ENCODE results near the gene ZFYVE28. TPM values are rescaled to one million over a fixed set of nuclear protein-coding genes. Genes with fewer than 3 reads are reported as not detected.

The ZFYVE28 gene
- total and polyA plus RNA-seq, 2 of the 8 experiments (the other 6 are each of a cell fraction or from before 2014, with no cell fraction given) = 1.7 to 4.9 TPM

DNA sequence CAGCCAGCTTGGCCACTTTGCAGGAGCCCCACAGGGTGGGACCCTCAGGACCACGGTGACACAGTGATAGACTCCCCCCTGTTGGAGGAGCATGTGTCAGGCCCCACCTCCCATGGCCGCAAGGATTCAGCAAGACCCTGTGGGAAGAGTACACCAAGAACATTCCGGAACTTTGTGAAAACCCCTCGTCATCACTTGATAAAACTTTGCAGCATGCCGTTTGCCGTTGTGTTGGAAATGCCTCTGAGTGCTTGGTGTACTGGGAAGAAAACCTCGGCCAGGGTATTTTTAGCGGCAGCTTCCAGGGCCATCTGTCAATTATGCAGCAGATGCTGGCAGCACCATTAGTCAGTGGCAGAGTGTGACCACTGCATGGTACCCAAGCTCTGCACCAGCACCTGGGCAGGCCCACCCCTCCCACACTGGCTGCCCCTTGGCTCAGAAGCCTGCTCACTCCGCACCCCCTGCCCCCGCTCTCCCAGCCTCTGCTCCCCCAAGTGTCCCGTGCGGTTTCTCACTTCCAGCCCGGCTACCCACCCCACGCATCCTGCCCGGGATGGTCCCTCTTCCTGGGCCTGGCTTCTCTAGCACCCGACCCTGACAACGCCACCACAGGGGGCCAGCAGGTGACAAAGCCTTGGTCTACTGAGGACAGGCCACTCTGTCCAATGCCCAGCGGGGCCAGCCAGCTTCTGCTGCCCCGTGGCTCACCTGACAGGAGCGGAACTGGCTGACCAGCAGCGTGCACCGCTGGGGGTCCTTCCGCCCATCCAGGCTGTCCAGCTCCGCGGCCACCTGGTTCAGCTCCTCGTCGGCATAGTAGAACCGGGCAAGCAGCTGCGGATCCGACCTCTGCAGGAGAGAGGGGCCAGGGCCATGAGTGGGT is 65.0 kb downstream of the ZFYVE28 start (continued):
- TF ChIP-seq, protein P1, sequence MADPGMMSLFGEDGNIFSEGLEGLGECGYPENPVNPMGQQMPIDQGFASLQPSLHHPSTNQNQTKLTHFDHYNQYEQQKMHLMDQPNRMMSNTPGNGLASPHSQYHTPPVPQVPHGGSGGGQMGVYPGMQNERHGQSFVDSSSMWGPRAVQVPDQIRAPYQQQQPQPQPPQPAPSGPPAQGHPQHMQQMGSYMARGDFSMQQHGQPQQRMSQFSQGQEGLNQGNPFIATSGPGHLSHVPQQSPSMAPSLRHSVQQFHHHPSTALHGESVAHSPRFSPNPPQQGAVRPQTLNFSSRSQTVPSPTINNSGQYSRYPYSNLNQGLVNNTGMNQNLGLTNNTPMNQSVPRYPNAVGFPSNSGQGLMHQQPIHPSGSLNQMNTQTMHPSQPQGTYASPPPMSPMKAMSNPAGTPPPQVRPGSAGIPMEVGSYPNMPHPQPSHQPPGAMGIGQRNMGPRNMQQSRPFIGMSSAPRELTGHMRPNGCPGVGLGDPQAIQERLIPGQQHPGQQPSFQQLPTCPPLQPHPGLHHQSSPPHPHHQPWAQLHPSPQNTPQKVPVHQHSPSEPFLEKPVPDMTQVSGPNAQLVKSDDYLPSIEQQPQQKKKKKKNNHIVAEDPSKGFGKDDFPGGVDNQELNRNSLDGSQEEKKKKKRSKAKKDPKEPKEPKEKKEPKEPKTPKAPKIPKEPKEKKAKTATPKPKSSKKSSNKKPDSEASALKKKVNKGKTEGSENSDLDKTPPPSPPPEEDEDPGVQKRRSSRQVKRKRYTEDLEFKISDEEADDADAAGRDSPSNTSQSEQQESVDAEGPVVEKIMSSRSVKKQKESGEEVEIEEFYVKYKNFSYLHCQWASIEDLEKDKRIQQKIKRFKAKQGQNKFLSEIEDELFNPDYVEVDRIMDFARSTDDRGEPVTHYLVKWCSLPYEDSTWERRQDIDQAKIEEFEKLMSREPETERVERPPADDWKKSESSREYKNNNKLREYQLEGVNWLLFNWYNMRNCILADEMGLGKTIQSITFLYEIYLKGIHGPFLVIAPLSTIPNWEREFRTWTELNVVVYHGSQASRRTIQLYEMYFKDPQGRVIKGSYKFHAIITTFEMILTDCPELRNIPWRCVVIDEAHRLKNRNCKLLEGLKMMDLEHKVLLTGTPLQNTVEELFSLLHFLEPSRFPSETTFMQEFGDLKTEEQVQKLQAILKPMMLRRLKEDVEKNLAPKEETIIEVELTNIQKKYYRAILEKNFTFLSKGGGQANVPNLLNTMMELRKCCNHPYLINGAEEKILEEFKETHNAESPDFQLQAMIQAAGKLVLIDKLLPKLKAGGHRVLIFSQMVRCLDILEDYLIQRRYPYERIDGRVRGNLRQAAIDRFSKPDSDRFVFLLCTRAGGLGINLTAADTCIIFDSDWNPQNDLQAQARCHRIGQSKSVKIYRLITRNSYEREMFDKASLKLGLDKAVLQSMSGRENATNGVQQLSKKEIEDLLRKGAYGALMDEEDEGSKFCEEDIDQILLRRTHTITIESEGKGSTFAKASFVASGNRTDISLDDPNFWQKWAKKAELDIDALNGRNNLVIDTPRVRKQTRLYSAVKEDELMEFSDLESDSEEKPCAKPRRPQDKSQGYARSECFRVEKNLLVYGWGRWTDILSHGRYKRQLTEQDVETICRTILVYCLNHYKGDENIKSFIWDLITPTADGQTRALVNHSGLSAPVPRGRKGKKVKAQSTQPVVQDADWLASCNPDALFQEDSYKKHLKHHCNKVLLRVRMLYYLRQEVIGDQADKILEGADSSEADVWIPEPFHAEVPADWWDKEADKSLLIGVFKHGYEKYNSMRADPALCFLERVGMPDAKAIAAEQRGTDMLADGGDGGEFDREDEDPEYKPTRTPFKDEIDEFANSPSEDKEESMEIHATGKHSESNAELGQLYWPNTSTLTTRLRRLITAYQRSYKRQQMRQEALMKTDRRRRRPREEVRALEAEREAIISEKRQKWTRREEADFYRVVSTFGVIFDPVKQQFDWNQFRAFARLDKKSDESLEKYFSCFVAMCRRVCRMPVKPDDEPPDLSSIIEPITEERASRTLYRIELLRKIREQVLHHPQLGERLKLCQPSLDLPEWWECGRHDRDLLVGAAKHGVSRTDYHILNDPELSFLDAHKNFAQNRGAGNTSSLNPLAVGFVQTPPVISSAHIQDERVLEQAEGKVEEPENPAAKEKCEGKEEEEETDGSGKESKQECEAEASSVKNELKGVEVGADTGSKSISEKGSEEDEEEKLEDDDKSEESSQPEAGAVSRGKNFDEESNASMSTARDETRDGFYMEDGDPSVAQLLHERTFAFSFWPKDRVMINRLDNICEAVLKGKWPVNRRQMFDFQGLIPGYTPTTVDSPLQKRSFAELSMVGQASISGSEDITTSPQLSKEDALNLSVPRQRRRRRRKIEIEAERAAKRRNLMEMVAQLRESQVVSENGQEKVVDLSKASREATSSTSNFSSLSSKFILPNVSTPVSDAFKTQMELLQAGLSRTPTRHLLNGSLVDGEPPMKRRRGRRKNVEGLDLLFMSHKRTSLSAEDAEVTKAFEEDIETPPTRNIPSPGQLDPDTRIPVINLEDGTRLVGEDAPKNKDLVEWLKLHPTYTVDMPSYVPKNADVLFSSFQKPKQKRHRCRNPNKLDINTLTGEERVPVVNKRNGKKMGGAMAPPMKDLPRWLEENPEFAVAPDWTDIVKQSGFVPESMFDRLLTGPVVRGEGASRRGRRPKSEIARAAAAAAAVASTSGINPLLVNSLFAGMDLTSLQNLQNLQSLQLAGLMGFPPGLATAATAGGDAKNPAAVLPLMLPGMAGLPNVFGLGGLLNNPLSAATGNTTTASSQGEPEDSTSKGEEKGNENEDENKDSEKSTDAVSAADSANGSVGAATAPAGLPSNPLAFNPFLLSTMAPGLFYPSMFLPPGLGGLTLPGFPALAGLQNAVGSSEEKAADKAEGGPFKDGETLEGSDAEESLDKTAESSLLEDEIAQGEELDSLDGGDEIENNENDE (IDR thresholded peaks at IDR 0.05; ENCODE audit: insufficient replicate concordance, low read length) = no peak
- TF ChIP-seq SIX5 (IDR thresholded peaks at IDR 0.05; ENCODE audit: low read depth, low read length) (no peak), CHD1 (IDR thresholded peaks at IDR 0.05; ENCODE audit: low read depth, low read length) (no peak)

All from H1 (cell line).